ENCODE measurements around the gene PPP2R2C. TPM values are rescaled to one million over a fixed set of nuclear protein-coding genes. Genes with fewer than 3 reads are reported as not detected.

Gene PPP2R2C
- total RNA-seq, 3 donors from 2014 or later, result 0.31 to 2.9 (median 0.41) TPM

GRCh38 chr4:6420972-6421371 lies 51.4 kb downstream of the PPP2R2C start:
- no peak overlapping the region for H3K4me3 ChIP-seq
- no peaks in the 10 kb centered on the region for H3K9me3 ChIP-seq
- no peak for TF ChIP-seq CTCF (IDR thresholded peaks at IDR 0.05)
- no peak for ATAC-seq
- H3K4me1 ChIP-seq (ENCODE audit: low read depth), result no peaks in the 10 kb centered on the region
- intact Hi-C loops (cut with DNase I, micrococcal nuclease), result no loop called here
- DNase-seq, result no peak
- no peaks in the 10 kb centered on the region for H3K36me3 ChIP-seq (ENCODE audit: low read depth)

DNA sequence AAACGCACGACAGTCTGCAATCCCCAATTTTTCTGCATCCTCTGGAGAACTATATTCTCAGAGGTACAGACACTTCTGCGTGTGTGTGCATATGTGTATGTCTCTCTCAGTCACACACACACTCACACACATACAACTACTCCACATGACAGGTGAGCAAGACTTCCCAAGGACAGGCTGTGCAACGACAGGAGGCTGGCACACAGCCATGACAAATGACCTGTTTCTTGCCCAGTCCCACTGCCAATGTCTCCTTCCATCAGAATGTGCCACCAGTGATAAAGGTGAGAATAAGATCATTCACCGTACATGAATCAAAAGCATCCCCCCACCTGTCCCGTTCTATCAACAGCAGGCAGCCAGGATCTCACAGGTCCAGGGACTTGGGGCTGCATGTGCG lies 52.4 kb downstream of the PPP2R2C start:
- intact Hi-C loops (cut with DNase I, micrococcal nuclease), result no loop called here
- DNase-seq (no peak), ATAC-seq (no peak)
- H3K4me1 ChIP-seq (ENCODE audit: low read depth), result no peaks in the 10 kb centered on the region
- H3K4me3 ChIP-seq, result no peak overlapping the region
- H3K36me3 ChIP-seq (ENCODE audit: low read depth), result no peaks in the 10 kb centered on the region
- H3K9me3 ChIP-seq, result no peaks in the 10 kb centered on the region
- no peak for TF ChIP-seq CTCF (IDR thresholded peaks at IDR 0.05)

- no peak for ATAC-seq
- Histone ChIP-seq H3K36me3 (ENCODE audit: low read depth) (no peaks in the 10 kb centered on the region), H3K9me3 (no peaks in the 10 kb centered on the region), H3K4me3 (no peak overlapping the region), H3K4me1 (ENCODE audit: low read depth) (no peaks in the 10 kb centered on the region)
- TF ChIP-seq CTCF (IDR thresholded peaks at IDR 0.05), result no peak
- intact Hi-C loops (cut with DNase I, micrococcal nuclease), result no loop called here
- no peak for DNase-seq
These were observed 52.9 kb downstream of the PPP2R2C start for GRCh38 chr4:6419452-6420028.

DNA sequence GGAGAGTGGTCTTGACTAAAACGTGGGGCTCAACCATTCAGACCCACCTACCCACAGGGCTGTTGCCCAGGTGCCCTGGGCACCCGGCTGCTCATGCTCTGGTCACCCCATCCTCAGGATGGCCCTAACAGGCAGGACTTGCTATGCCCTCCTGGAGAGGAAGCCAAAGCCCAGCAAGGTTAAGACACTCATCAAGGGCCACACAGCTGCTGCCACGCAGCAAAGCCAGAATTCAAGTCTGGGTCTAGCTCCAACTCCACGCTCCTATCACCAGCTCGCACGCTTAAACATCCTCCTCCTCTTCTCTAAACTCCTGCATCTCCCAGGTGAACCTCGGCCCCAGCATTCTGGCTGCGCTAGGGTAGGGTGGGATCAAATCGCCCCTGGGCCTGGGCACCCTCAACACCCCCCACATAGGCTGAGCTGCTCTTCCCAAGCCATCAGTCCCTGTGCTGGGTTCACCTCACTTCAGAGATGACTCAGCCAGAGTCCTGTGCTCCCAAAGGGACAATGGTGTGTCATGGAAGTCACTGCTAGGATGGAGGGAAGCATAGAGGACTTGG lies 54.1 kb downstream of the PPP2R2C start:
- H3K4me3 ChIP-seq, result no peak overlapping the region
- no peak for DNase-seq
- H3K9me3 ChIP-seq, result no peaks in the 10 kb centered on the region
- intact Hi-C loops (cut with DNase I, micrococcal nuclease), result no loop called here
- H3K4me1 ChIP-seq (ENCODE audit: low read depth), result no peaks in the 10 kb centered on the region
- H3K36me3 ChIP-seq (ENCODE audit: low read depth), result no peaks in the 10 kb centered on the region
- ATAC-seq, result no peak
- TF ChIP-seq CTCF (IDR thresholded peaks at IDR 0.05), result no peak

DNA sequence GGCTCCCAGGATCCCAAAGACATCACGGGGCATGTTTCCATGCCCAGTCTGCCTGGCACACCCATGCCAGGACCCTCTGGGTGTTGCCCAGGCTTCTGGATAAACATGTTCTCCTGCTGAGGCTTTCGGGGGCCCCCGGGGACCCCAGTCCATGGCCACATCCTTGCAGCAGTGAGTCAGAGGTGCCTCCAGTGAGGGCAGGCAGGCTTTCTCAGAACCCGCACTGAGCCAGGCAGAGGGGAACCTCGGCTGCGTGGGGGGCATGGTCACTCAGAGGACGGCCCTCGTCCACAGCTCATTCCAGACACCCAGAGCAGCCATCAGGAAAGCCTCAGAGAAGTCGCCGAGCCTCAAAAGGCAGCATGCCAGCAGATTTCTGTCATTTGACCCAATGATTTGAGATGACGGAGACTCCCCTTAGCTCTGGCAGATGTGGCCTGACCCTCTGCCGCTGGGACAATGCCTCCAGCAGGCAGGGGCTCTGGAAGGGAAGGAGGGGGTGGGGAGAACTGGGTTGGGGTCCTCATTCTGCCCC lies 54.8 kb downstream of the PPP2R2C start:
- H3K4me1 ChIP-seq (ENCODE audit: low read depth), result no peaks in the 10 kb centered on the region
- no peaks in the 10 kb centered on the region for H3K9me3 ChIP-seq
- H3K4me3 ChIP-seq, result no peak overlapping the region
- no peak for TF ChIP-seq CTCF (IDR thresholded peaks at IDR 0.05)
- H3K36me3 ChIP-seq (ENCODE audit: low read depth), result no peaks in the 10 kb centered on the region
- intact Hi-C loops (cut with DNase I, micrococcal nuclease), result no loop called here
- ATAC-seq (no peak), DNase-seq (no peak)
